Gastroesophageal sphincter (tissue), 4 donors: ENCODE results near the gene QSOX1. TPM values are rescaled to one million over a fixed set of nuclear protein-coding genes. Genes with fewer than 3 reads are reported as not detected.

Source experiments
- ATAC-seq: fragments of 150-250 bp; one replicate; pipeline ENCODE4 v1.9.1; 2016; ENCODE audit warnings: mild to moderate bottlenecking, moderate library complexity
- H3K27ac ChIP-seq, 4 donors: fragments of 200-600 bp; sonication (generic) in 3 of 4; 1 replicate in 3 of 4; 2 replicates in 1 of 4; pipeline ENCODE4 v1.5.1; 2016 to 2019
- H3K27me3 ChIP-seq: fragments of 200-600 bp; sonication (generic); one replicate; pipeline ENCODE4 v1.5.1; 2019
- H3K36me3 ChIP-seq, 2 donors: fragments of 200-600 bp; sonication (generic); one replicate each; pipeline ENCODE4 v1.5.1; 2019; ENCODE audit warnings: control low read depth in 1 of 2
- H3K4me1 ChIP-seq, 3 donors: fragments of 200-600 bp; sonication (generic); 1 replicate in 2 of 3; 2 replicates in 1 of 3; pipeline ENCODE4 v1.5.1; 2016 to 2019; ENCODE audit warnings: control low read depth in 2 of 3
- H3K4me3 ChIP-seq, 2 donors: fragments of 200-600 bp; sonication (generic); one replicate each; pipeline ENCODE4 v1.5.1; 2019; ENCODE audit warnings: mild to moderate bottlenecking in 1 of 2, moderate library complexity in 1 of 2
- H3K9me3 ChIP-seq, 3 donors: fragments of 200-600 bp; sonication (generic); one replicate each; pipeline ENCODE4 v1.5.1; 2017 to 2019; ENCODE audit warnings: control low read depth in 2 of 3
- CTCF ChIP-seq, 4 experiments: fragments of 200-600 bp in 2 of 4; fragments of 450-650 bp in 2 of 4; sonication (generic) in 1 of 4; IDR thresholded peaks; one replicate each; pipeline ENCODE4 v1.5.1; 2017 to 2019; ENCODE audit warnings: antibody characterized with exemption in 4 of 4, mild to moderate bottlenecking in 2 of 4, moderate library complexity in 2 of 4
- EP300 ChIP-seq: sonication (generic); formaldehyde crosslinking; IDR thresholded peaks from one replicate; pipeline ENCODE4 v1.6.1; 2017; ENCODE audit warnings: antibody characterized with exemption, mild to moderate bottlenecking
- POLR2A ChIP-seq, 2 donors: fragments of 450-650 bp; IDR thresholded peaks; one replicate each; pipeline ENCODE4 v1.6.1; 2017; ENCODE audit warnings: antibody characterized with exemption in 2 of 2, mild to moderate bottlenecking in 2 of 2, moderate library complexity in 1 of 2
- POLR2AphosphoS5 ChIP-seq: sonication (generic); formaldehyde crosslinking; IDR thresholded peaks from one replicate; pipeline ENCODE4 v1.6.1; 2017; ENCODE audit warnings: antibody characterized with exemption
- WGBS, 2 donors: methylation state at CpG; one replicate each; pipeline ENCODE4 v1.1.5; 2018; ENCODE audit warnings: low coverage in 1 of 2; 5-methylcytosine and 5-hydroxymethylcytosine counted together
- total RNA-seq, 4 donors: library from RNA; depleted of rRNA; stranded (reverse); fragments of >200 nt; gene quantifications; one replicate each; pipeline ENCODE4 v1.1.0, GENCODE V29; 2016

Gene QSOX1
- total RNA-seq, 4 donors from 2014 or later, result 71.5 to 132 (median 106) TPM

GRCh38 chr1:180233191-180234011 is 78.7 kb downstream of the QSOX1 start:
- Histone ChIP-seq H3K36me3 (no peaks in the 10 kb centered on the region), H3K27me3 (peaks cover 100% of the 10 kb centered on the region), H3K9me3 (no peaks in the 10 kb centered on the region), H3K4me3 (no peak overlapping the region), H3K27ac (no peak overlapping the region), H3K4me1 (peaks cover 0 to 74% (median 56%) of the 10 kb centered on the region in 3 donors)
- TF ChIP-seq CTCF (IDR thresholded peaks at IDR 0.05), result no peak
- TF ChIP-seq POLR2AphosphoS5, result no peak
- TF ChIP-seq POLR2A (IDR thresholded peaks at IDR 0.05), result no peak
- TF ChIP-seq EP300, result no peak
- 0% methylated on average over 2 to 11 of the region's 71 CpGs for WGBS, 2 donors
- ATAC-seq, result no peak

- TF ChIP-seq CTCF (IDR thresholded peaks at IDR 0.05) (no peak), EP300 (no peak), POLR2A (IDR thresholded peaks at IDR 0.05) (no peak), POLR2AphosphoS5 (no peak)
- ATAC-seq, result no peak
- H3K9me3 ChIP-seq, result no peaks in the 10 kb centered on the region
- peaks cover 0 to 64% (median 48%) of the 10 kb centered on the region in 3 donors for H3K4me1 ChIP-seq
- no peak overlapping the region for H3K27ac ChIP-seq
- 2% methylated on average over 10 of the region's 51 CpGs; no CpG with 5 or more reads in 1 of the 2 donors for WGBS, 2 donors
- no peaks in the 10 kb centered on the region for H3K36me3 ChIP-seq
- H3K4me3 ChIP-seq, result peak overlapping the region in 1 of 2 donors; percentile 20
- H3K27me3 ChIP-seq, result peaks cover 100% of the 10 kb centered on the region
Observed at GRCh38 chr1:180234369-180235076, 79.9 kb downstream of the QSOX1 start.

- peak overlapping the region in 1 of 2 donors; percentile 20 for H3K4me3 ChIP-seq
- peaks cover 100% of the 10 kb centered on the region for H3K27me3 ChIP-seq
- H3K36me3 ChIP-seq, result no peaks in the 10 kb centered on the region
- TF ChIP-seq EP300, result no peak
- TF ChIP-seq POLR2A (IDR thresholded peaks at IDR 0.05), result no peak
- no peak for TF ChIP-seq CTCF (IDR thresholded peaks at IDR 0.05)
- TF ChIP-seq POLR2AphosphoS5, result no peak
- H3K27ac ChIP-seq, result no peak overlapping the region
- no CpG with 5 or more reads among the region's 30 CpGs for WGBS, 2 donors
- no peak for ATAC-seq
- H3K4me1 ChIP-seq, result peaks cover 0 to 58% (median 47%) of the 10 kb centered on the region in 3 donors
- no peaks in the 10 kb centered on the region for H3K9me3 ChIP-seq
Observed at GRCh38 chr1:180235077-180235501, 80.4 kb downstream of the QSOX1 start.

GRCh38 chr1:180235502-180236239 is 81.0 kb downstream of the QSOX1 start:
- Histone ChIP-seq H3K36me3 (no peaks in the 10 kb centered on the region), H3K4me1 (peaks cover 0 to 52% (median 42%) of the 10 kb centered on the region in 3 donors), H3K27me3 (peaks cover 100% of the 10 kb centered on the region), H3K9me3 (no peaks in the 10 kb centered on the region), H3K27ac (no peak overlapping the region), H3K4me3 (peak overlapping the region in 1 of 2 donors; percentile 20)
- no peak for TF ChIP-seq CTCF (IDR thresholded peaks at IDR 0.05)
- no peak for TF ChIP-seq POLR2AphosphoS5
- TF ChIP-seq EP300, result no peak
- no peak for TF ChIP-seq POLR2A (IDR thresholded peaks at IDR 0.05)
- WGBS, 2 donors, result 2 to 7% methylated on average over 15 to 23 of the region's 49 CpGs
- ATAC-seq, result no peak
